GM19193 (cell line): Measurements from ENCODE around the gene URI1.

Experiments
- POLR2A ChIP-seq: IDR thresholded peaks from 4 replicates; pipeline ENCODE4 v1.6.1; 2011; ENCODE audit not compliant: insufficient read depth, insufficient read length; ENCODE audit errors: extremely low read depth

The URI1 gene

GRCh38 chr19:30052122-30053075, 110.4 kb downstream of the URI1 start:
- no peak for TF ChIP-seq POLR2A

GRCh38 chr19:30053558-30053957, 111.5 kb downstream of the URI1 start:
- TF ChIP-seq POLR2A = no peak

- no peak for TF ChIP-seq POLR2A
These were observed 112.2 kb downstream of the URI1 start for GRCh38 chr19:30054210-30054609.

- TF ChIP-seq POLR2A = no peak
These were observed 114.5 kb downstream of the URI1 start for GRCh38 chr19:30056580-30056979.

- no peak for TF ChIP-seq POLR2A
These were observed 117.9 kb downstream of the URI1 start for GRCh38 chr19:30059741-30060457.

- no peak for TF ChIP-seq POLR2A
These were observed 118.6 kb downstream of the URI1 start for GRCh38 chr19:30060531-30061222.

- TF ChIP-seq POLR2A = no peak
These were observed 119.4 kb downstream of the URI1 start for GRCh38 chr19:30061223-30062064.

GRCh38 chr19:30062065-30062906, 120.2 kb downstream of the URI1 start:
- no peak for TF ChIP-seq POLR2A

GRCh38 chr19:30062907-30063649, 121.0 kb downstream of the URI1 start:
- no peak for TF ChIP-seq POLR2A

GRCh38 chr19:30063650-30064347, 121.8 kb downstream of the URI1 start:
- no peak for TF ChIP-seq POLR2A

GRCh38 chr19:30064348-30064699, 122.3 kb downstream of the URI1 start:
- no peak for TF ChIP-seq POLR2A

GRCh38 chr19:30064771-30065494, 122.9 kb downstream of the URI1 start:
- no peak for TF ChIP-seq POLR2A
